Heart left ventricle (tissue), 13 donors: ENCODE results near the gene TMED8.

ENCODE experiments used
- CTCF ChIP-seq, 12 donors: fragments of 200-600 bp; sonication (generic) in 4 of 12; IDR thresholded peaks; one replicate each; pipeline versions ENCODE4 v1.5.0 to v1.8.0; 2018 to 2022; ENCODE audit warnings: antibody characterized with exemption in 12 of 12, mild to moderate bottlenecking in 5 of 12
- POLR2A ChIP-seq, 2 donors: fragments of 450-650 bp; IDR thresholded peaks; one replicate each; pipeline ENCODE4 v1.6.1; 2017; ENCODE audit warnings: antibody characterized with exemption in 2 of 2, mild to moderate bottlenecking in 2 of 2, moderate library complexity in 2 of 2
- donor health status: ischemic (EF 13 %, LVEDD 7.1; RV severe dilation, severe dysfunction).
- donor health status: DM: no; HTN: yes; CAD: no.
- donor health status: DM: no; HTN: no; CAD: no.
- donor health status: ischemic (EF 25% LVEDD 6.9; RV normal size, moderate dysfunction).
- donor health status: ischemic (EF 25% LVEDD 5.7; RV mildly dilated, moderate dysfunction).
- donor health status: ischemic (EF 35%, LVEDD 5.7; RV mildly dilated, moderate dysfunction).
- donor health status: nonischemic (EF 11% LVEDD 7.7; RV severe dilation, severe dysfunction).
- donor health status: DM: yes; HTN: yes; CAD: no.
- donor health status: PGD.
- donor health status: ischemic (EF 29% LVEDD 5.4; RV normal size, mild dysfunction).
- donor health status: nonischemic (EF 23%, LVEDD 6.1; RV moderate dilation, normal function).

DNA sequence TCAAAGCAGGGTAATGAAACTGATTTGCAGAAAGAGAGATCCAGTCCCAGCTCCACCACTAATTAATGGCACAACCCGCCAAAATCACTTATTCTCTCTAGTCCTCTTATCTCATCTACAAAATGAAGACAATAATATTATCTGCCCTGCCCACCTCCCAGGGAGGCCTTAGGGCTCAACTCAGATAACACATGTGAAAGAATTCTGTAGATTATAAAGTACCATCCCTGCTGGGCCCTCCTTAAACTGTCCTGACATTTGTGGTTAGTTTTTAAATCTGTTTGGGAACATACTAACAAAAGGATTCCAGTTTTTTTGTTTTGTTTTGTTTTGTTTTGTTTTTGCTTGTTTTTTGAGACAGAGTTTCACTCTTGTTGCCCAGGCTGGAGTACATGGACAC lies 63.5 kb downstream of the TMED8 start:
- no peak for TF ChIP-seq CTCF (IDR thresholded peaks at IDR 0.05)
- no peak for TF ChIP-seq POLR2A (IDR thresholded peaks at IDR 0.05)
